GM23338 (cell line): ENCODE results near the gene TIPRL. TPM values are rescaled to one million over a fixed set of nuclear protein-coding genes. Genes with fewer than 3 reads are reported as not detected.

Source experiments
- ATAC-seq: fragments of 200-7000 bp; cut with Tn5 transposase; 3 replicates; pipeline ENCODE4 v1.9.1; 2020
- DNase-seq: peaks from one replicate; pipeline ENCODE4 v3.0.0-alpha.2; 2015; ENCODE audit warnings: low spot score
- H2AFZ ChIP-seq: fragments of 200-600 bp; sonication (generic); 2 replicates; pipeline ENCODE4 v1.8.0; 2016; ENCODE audit warnings: antibody characterized with exemption, mild to moderate bottlenecking, moderate library complexity
- H3F3A ChIP-seq: fragments of 200-600 bp; sonication (generic); replicated peaks from 2 replicates; pipeline ENCODE4 v1.8.0; 2017; ENCODE audit warnings: antibody characterized with exemption, mixed run types, low read depth
- H3K27ac ChIP-seq: fragments of 200-600 bp; sonication (generic); 2 replicates; pipeline ENCODE4 v1.6.1; 2016; ENCODE audit warnings: low read depth
- H3K27me3 ChIP-seq: fragments of 200-600 bp; sonication (generic); 2 replicates; pipeline ENCODE4 v1.8.0; 2016; ENCODE audit warnings: mild to moderate bottlenecking, mixed run types, moderate library complexity; ENCODE audit not compliant: insufficient read depth
- H3K36me3 ChIP-seq: fragments of 200-600 bp; sonication (generic); 2 replicates; pipeline ENCODE4 v1.8.0; 2016; ENCODE audit warnings: mild to moderate bottlenecking; ENCODE audit not compliant: insufficient read depth
- H3K4me1 ChIP-seq: fragments of 200-600 bp; sonication (generic); 2 replicates; pipeline ENCODE4 v1.8.0; 2016; ENCODE audit warnings: mild to moderate bottlenecking, moderate library complexity; ENCODE audit not compliant: insufficient read depth
- H3K4me2 ChIP-seq: fragments of 200-600 bp; sonication (generic); 2 replicates; pipeline ENCODE4 v1.7.1; 2017; ENCODE audit warnings: mixed run types
- H3K4me3 ChIP-seq: fragments of 200-600 bp; sonication (generic); 2 replicates; pipeline ENCODE4 v1.6.1; 2016; ENCODE audit warnings: mixed run types
- H3K79me2 ChIP-seq: fragments of 200-600 bp; sonication (generic); replicated peaks from 2 replicates; pipeline ENCODE4 v1.8.0; 2017; ENCODE audit warnings: mild to moderate bottlenecking; ENCODE audit not compliant: insufficient read depth
- H3K9me2 ChIP-seq: fragments of 200-600 bp; sonication (generic); 2 replicates; pipeline ENCODE4 v1.8.0; 2017; ENCODE audit not compliant: insufficient read depth
- H4K20me1 ChIP-seq: fragments of 200-600 bp; sonication (generic); replicated peaks from 2 replicates; pipeline ENCODE4 v1.8.0; 2017; ENCODE audit warnings: mild to moderate bottlenecking; ENCODE audit not compliant: insufficient read depth
- H3K27ac Mint-ChIP-seq: 2 replicates; pipeline ENCODE4 v1.8.0; 2020; ENCODE audit warnings: inconsistent platforms, mild to moderate bottlenecking, moderate library complexity, mixed read lengths
- H3K27me3 Mint-ChIP-seq: 3 replicates; pipeline ENCODE4 v1.8.0; 2022; ENCODE audit warnings: low read depth, mild to moderate bottlenecking, moderate library complexity, mixed read lengths, inconsistent platforms; ENCODE audit not compliant: insufficient read depth, poor library complexity
- H3K36me3 Mint-ChIP-seq: 3 replicates; pipeline ENCODE4 v1.8.0; 2021; ENCODE audit warnings: low read depth, mild to moderate bottlenecking, inconsistent platforms, moderate library complexity, mixed read lengths
- H3K4me1 Mint-ChIP-seq: 3 replicates; pipeline ENCODE4 v1.8.0; 2020; ENCODE audit warnings: mild to moderate bottlenecking, inconsistent platforms, mixed read lengths
- H3K4me3 Mint-ChIP-seq: 3 replicates; pipeline ENCODE4 v1.8.0; 2021; ENCODE audit warnings: moderate library complexity, mild to moderate bottlenecking, inconsistent platforms, mixed read lengths
- H3K9me3 Mint-ChIP-seq: 3 replicates; pipeline ENCODE4 v1.8.0; 2020; ENCODE audit warnings: moderate library complexity, mild to moderate bottlenecking, inconsistent platforms, mixed read lengths
- EZH2 ChIP-seq: fragments of 200-600 bp; sonication (generic); IDR thresholded peaks from one replicate; pipeline ENCODE4 v1.8.0; 2017; ENCODE audit warnings: antibody characterized with exemption, mild to moderate bottlenecking, low read depth; ENCODE audit not compliant: unreplicated experiment
- EZH2phosphoT487 ChIP-seq: fragments of 200-600 bp; sonication (generic); IDR thresholded peaks from one replicate; pipeline ENCODE4 v1.8.1; 2018; ENCODE audit warnings: antibody characterized with exemption; ENCODE audit not compliant: unreplicated experiment
- POLR2AphosphoS5 ChIP-seq: IDR thresholded peaks from 2 replicates; pipeline ENCODE4 v1.6.1; 2016; ENCODE audit warnings: antibody characterized with exemption, low read depth
- STAT1 ChIP-seq: IDR thresholded peaks from one replicate; pipeline ENCODE4 v1.6.1; 2016; ENCODE audit warnings: antibody characterized with exemption; ENCODE audit not compliant: unreplicated experiment
- ZNF114 ChIP-seq: fragments of 250-450 bp; sonication (Bioruptor Pico); IDR thresholded peaks from 2 replicates; pipeline ENCODE4 v1.5.0; 2020; ENCODE audit warnings: mild to moderate bottlenecking, moderate library complexity
- ZNF331 ChIP-seq: fragments of 250-450 bp; sonication (Bioruptor Pico); IDR thresholded peaks from 2 replicates; pipeline ENCODE4 v1.5.0; 2020; ENCODE audit warnings: low read depth, mild to moderate bottlenecking, moderate library complexity
- ZNF462 ChIP-seq: fragments of 250-450 bp; sonication (Bioruptor Pico); IDR thresholded peaks from 2 replicates; pipeline ENCODE4 v1.5.0; 2020; ENCODE audit warnings: mild to moderate bottlenecking, moderate library complexity
- polyA plus RNA-seq: library from polyadenylated mRNA; unstranded; fragments of >200 nt; fragmentation: Nextera tagmentation; extraction: Ambion mirVana; gene quantifications from 2 replicates; pipeline ENCODE4 v1.2.1, GENCODE V29; 2016
- total RNA-seq: library from RNA; depleted of rRNA; stranded (reverse); fragments of >200 nt; shearing (Covaris generic); gene quantifications from 2 replicates; pipeline ENCODE4 v1.2.3, GENCODE V29; 2014
- TF ChIP-seq, protein P1 (sequence below), 2 experiments: fragments of 200-600 bp in 1 of 2; sonication (generic) in 1 of 2; conservative IDR thresholded peaks; 2 replicates each; pipeline versions ENCODE4 v1.5.1 to v1.6.1; 2016 to 2017; ENCODE audit warnings: antibody characterized with exemption in 2 of 2, low read depth in 2 of 2, mild to moderate bottlenecking in 2 of 2, moderate library complexity in 1 of 2

The TIPRL gene
- total and polyA plus RNA-seq, 2 experiments from 2014 or later: 15.9 to 32.0 TPM

DNA sequence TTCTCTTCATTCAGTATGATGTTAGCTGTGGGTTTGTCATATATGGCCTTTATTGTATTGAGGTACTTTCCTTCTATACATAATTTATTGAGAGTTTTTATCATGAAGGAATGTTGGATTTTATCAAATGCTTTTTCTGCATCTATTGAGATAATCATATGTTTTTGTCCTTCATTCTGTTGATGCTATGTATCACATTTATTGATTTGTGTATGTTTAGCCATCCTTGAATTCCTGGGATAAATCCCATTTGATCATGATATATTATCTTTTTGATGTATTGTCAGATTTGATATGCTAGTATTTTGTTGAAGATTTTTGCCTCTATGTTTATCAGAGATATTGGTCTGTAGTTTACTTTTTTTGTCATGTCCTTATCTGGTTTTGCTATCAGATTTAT is 21.1 kb upstream of the TIPRL start:
- H3K4me3 ChIP-seq: no peak overlapping the region
- H2AFZ ChIP-seq: no peak overlapping the region
- H3K27ac Mint-ChIP-seq: no peak overlapping the region
- no peaks in the 10 kb centered on the region for H3K36me3 ChIP-seq
- TF ChIP-seq EZH2phosphoT487 (no peak), ZNF114 (CRISPR knock-in tag) (no peak), EZH2 (no peak), POLR2AphosphoS5 (no peak), ZNF331 (CRISPR knock-in tag) (no peak), STAT1 (no peak), ZNF462 (CRISPR knock-in tag) (no peak)
- TF ChIP-seq, protein P1, sequence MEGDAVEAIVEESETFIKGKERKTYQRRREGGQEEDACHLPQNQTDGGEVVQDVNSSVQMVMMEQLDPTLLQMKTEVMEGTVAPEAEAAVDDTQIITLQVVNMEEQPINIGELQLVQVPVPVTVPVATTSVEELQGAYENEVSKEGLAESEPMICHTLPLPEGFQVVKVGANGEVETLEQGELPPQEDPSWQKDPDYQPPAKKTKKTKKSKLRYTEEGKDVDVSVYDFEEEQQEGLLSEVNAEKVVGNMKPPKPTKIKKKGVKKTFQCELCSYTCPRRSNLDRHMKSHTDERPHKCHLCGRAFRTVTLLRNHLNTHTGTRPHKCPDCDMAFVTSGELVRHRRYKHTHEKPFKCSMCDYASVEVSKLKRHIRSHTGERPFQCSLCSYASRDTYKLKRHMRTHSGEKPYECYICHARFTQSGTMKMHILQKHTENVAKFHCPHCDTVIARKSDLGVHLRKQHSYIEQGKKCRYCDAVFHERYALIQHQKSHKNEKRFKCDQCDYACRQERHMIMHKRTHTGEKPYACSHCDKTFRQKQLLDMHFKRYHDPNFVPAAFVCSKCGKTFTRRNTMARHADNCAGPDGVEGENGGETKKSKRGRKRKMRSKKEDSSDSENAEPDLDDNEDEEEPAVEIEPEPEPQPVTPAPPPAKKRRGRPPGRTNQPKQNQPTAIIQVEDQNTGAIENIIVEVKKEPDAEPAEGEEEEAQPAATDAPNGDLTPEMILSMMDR (conservative IDR thresholded peaks at IDR 0.05; ENCODE audit: low read depth in 2 of 2): no peak
- no peak overlapping the region for H3K27ac ChIP-seq
- peaks cover 16% of the 10 kb centered on the region; the same call in 2 of the 3 replicates for H3K9me3 Mint-ChIP-seq
- H3K79me2 ChIP-seq: no peaks in the 10 kb centered on the region
- H3F3A ChIP-seq: no peaks in the 10 kb centered on the region
- H3K36me3 Mint-ChIP-seq: no peaks in the 10 kb centered on the region; the same call in 2 of the 3 replicates
- H3K9me2 ChIP-seq: no peaks in the 10 kb centered on the region
- H3K4me1 ChIP-seq: no peaks in the 10 kb centered on the region
- H4K20me1 ChIP-seq: no peaks in the 10 kb centered on the region
- H3K27me3 Mint-ChIP-seq: no peaks in the 10 kb centered on the region
- ATAC-seq (no peak), DNase-seq (no peak)
- no peak overlapping the region for H3K4me3 Mint-ChIP-seq
- H3K4me1 Mint-ChIP-seq: peaks cover 3% of the 10 kb centered on the region; the same call in 1 of the 3 replicates
- H3K27me3 ChIP-seq: no peaks in the 10 kb centered on the region
- H3K4me2 ChIP-seq: no peak overlapping the region
